Brain microvascular endothelial cell (primary cell): ENCODE data around the gene ARHGAP22.

ENCODE experiments used
- DNase-seq: peaks from one replicate; pipeline ENCODE4 v3.0.0-alpha.2; 2020
- H3K27ac ChIP-seq: fragments of 250-450 bp; sonication (Bioruptor Pico); 2 replicates; pipeline ENCODE4 v1.5.1; 2020; ENCODE audit warnings: mild to moderate bottlenecking, moderate library complexity
- H3K27me3 ChIP-seq: fragments of 250-450 bp; sonication (Bioruptor Pico); replicated peaks from 2 replicates; pipeline ENCODE4 v1.5.1; 2020; ENCODE audit warnings: mild to moderate bottlenecking
- H3K36me3 ChIP-seq: fragments of 250-450 bp; sonication (Bioruptor Pico); replicated peaks from 2 replicates; pipeline ENCODE4 v1.5.1; 2020; ENCODE audit warnings: mild to moderate bottlenecking
- H3K4me3 ChIP-seq: 2 replicates; pipeline ENCODE4 v1.5.1; 2011; ENCODE audit warnings: low read depth, mild to moderate bottlenecking, control low read depth, low read length, moderate library complexity
- in situ Hi-C: cut with HindIII; loops from 2 replicates; pipeline ENCODE4 v1.10.0; 2017; ENCODE audit warnings: low sequenced_read_pairs, low pct_ligation_motif_present
- TF ChIP-seq, protein P1 (sequence below): IDR thresholded peaks from 2 replicates; pipeline ENCODE4 v1.5.1; 2011; ENCODE audit warnings: low read depth, mild to moderate bottlenecking, moderate library complexity, low read length, control low read depth, inconsistent platforms; ENCODE audit errors: missing control alignments

ARHGAP22 gene

GRCh38 chr10:48616436-48616835, 11.6 kb upstream of the ARHGAP22 start:
- Histone ChIP-seq H3K27me3 (no peaks in the 10 kb centered on the region), H3K4me3 (no peak overlapping the region), H3K27ac (no peak overlapping the region), H3K36me3 (no peaks in the 10 kb centered on the region)
- in situ Hi-C loops, result no loop called here
- TF ChIP-seq, protein P1, sequence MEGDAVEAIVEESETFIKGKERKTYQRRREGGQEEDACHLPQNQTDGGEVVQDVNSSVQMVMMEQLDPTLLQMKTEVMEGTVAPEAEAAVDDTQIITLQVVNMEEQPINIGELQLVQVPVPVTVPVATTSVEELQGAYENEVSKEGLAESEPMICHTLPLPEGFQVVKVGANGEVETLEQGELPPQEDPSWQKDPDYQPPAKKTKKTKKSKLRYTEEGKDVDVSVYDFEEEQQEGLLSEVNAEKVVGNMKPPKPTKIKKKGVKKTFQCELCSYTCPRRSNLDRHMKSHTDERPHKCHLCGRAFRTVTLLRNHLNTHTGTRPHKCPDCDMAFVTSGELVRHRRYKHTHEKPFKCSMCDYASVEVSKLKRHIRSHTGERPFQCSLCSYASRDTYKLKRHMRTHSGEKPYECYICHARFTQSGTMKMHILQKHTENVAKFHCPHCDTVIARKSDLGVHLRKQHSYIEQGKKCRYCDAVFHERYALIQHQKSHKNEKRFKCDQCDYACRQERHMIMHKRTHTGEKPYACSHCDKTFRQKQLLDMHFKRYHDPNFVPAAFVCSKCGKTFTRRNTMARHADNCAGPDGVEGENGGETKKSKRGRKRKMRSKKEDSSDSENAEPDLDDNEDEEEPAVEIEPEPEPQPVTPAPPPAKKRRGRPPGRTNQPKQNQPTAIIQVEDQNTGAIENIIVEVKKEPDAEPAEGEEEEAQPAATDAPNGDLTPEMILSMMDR, result no peak
- no peak for DNase-seq

DNA sequence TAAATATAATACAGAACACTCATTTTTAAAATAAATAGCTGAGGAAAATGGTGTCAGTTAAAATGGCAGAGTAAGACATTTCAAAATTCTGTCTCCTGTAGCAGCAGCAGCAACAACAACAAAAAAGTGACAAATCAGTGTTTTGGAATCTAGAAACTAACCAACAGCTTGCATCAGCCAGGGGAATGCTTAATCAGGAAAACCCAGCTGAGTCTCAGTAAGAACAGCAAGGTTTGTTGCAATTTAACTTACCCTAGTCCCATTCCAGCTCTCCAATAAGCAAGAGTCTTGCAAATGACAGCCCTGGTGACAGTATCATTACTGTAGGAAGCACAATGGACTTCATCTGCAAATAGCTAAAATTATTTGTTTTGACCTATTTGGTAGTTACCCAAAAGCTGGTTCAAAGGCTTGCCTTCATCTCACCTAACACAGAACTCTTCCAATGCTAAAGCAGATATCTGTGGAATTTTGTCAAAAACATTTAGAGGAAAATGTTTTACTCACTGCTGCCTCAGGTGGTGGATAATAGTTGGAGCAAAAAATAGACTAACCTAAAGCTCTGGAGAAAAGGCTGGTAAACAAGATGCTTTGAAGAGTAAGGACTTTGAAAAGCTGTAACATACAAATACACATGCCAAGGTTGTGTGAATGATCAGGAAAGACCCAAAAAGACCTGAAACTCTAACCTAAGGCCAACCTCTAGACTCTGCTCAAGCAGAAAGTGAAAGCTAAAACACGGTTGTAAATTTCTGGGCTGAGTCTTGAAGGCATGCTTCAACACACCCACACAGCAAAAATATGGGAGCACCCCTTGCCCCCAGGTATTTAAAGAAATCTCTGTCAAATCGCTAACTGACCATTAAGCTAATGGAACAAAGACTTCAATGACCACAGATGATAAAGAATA, 9.9 kb upstream of the ARHGAP22 start:
- peak overlapping the region; percentile 37 for H3K27ac ChIP-seq
- TF ChIP-seq, protein P1, result peak; percentile 43
- no peak for DNase-seq
- no peaks in the 10 kb centered on the region for H3K36me3 ChIP-seq
- H3K4me3 ChIP-seq, result no peak overlapping the region
- in situ Hi-C loops, result no loop called here
- no peaks in the 10 kb centered on the region for H3K27me3 ChIP-seq

DNA sequence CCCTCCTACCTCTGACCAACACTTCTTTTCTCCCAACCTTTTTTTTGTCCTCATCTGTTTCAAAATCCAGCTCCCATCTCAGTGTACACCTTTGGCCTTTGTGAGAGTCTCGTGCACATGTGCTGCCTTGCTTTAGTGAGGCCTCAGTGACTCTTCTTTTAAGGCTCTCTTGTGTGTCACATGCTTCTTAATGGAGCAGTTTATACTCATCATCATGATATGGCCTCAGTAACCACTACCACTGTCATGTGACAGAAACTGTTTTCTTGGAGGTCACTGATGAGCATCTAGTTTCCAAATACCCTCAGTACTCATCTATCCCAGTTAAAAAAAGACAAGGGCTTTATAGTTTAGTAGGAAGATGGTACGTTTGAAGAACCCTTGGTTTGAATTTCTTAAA, 8.1 kb upstream of the ARHGAP22 start:
- H3K27ac ChIP-seq, result no peak overlapping the region
- TF ChIP-seq, protein P1, result no peak
- no peaks in the 10 kb centered on the region for H3K27me3 ChIP-seq
- in situ Hi-C loops, result no loop called here
- no peak overlapping the region for H3K4me3 ChIP-seq
- no peaks in the 10 kb centered on the region for H3K36me3 ChIP-seq
- no peak for DNase-seq

GRCh38 chr10:48612236-48612943, 7.5 kb upstream of the ARHGAP22 start:
- Histone ChIP-seq H3K36me3 (no peaks in the 10 kb centered on the region), H3K4me3 (no peak overlapping the region), H3K27ac (no peak overlapping the region), H3K27me3 (no peaks in the 10 kb centered on the region)
- TF ChIP-seq, protein P1, result no peak
- DNase-seq, result no peak
- in situ Hi-C loops, result no loop called here

DNA sequence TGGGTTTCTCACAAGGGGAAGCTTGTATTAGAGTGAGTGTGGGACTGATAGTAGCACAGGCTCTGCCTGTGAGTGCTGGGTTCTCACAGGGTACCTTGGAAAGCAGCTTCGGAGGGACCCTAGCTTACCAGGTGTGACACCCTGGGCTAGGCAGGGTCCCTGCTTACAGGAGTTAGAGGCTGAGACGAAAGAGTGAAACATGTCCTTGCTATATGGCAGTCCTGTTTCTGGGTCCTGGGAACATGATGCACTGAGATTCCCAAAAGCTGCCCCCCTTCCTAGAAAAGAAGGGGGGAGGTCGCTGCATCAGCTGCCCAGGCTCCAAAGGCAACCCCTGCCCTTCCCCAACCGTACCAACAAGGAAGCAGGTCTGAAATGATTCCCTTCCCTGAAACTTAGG, 6.3 kb upstream of the ARHGAP22 start:
- Histone ChIP-seq H3K27me3 (no peaks in the 10 kb centered on the region), H3K36me3 (no peaks in the 10 kb centered on the region), H3K27ac (no peak overlapping the region), H3K4me3 (no peak overlapping the region)
- TF ChIP-seq, protein P1, result no peak
- in situ Hi-C loops, result no loop called here
- DNase-seq, result no peak
